KMS-11 (cell line): Measurements from ENCODE around the gene STRN4.
A peak's percentile ranks its signal among the peaks of the same experiment; 100 is the strongest.

Source experiments
- H2AFZ ChIP-seq: fragments of 200-600 bp; sonication (generic); 2 replicates; pipeline ENCODE4 v1.6.1; 2016; ENCODE audit warnings: antibody characterized with exemption, mixed run types, low read depth
- H3K27ac ChIP-seq: fragments of 200-600 bp; sonication (generic); 2 replicates; pipeline ENCODE4 v1.6.1; 2016; ENCODE audit warnings: mild to moderate bottlenecking, mixed run types
- H3K27me3 ChIP-seq: fragments of 200-600 bp; sonication (generic); 2 replicates; pipeline ENCODE4 v1.6.1; 2017; ENCODE audit warnings: mild to moderate bottlenecking, low read depth, mixed run types, moderate library complexity; ENCODE audit not compliant: insufficient read depth
- H3K36me3 ChIP-seq: fragments of 200-600 bp; sonication (generic); 2 replicates; pipeline ENCODE4 v1.6.1; 2017; ENCODE audit warnings: mild to moderate bottlenecking, mixed run types; ENCODE audit not compliant: insufficient read depth
- H3K4me1 ChIP-seq: fragments of 200-600 bp; sonication (generic); 2 replicates; pipeline ENCODE4 v1.6.1; 2016; ENCODE audit warnings: mild to moderate bottlenecking, low read depth, mixed run types; ENCODE audit not compliant: poor library complexity, severe bottlenecking
- H3K4me2 ChIP-seq: fragments of 200-600 bp; sonication (generic); 2 replicates; pipeline ENCODE4 v1.7.0; 2016; ENCODE audit warnings: mild to moderate bottlenecking, mixed run types
- H3K4me3 ChIP-seq: fragments of 200-600 bp; sonication (generic); IDR thresholded peaks from 2 replicates; pipeline ENCODE4 v1.6.1; 2017; ENCODE audit warnings: low read depth, low read length, mixed read lengths; ENCODE audit not compliant: insufficient read depth
- H3K79me2 ChIP-seq: fragments of 200-600 bp; sonication (generic); 2 replicates; pipeline ENCODE4 v1.6.1; 2016; ENCODE audit warnings: low read depth, mixed run types; ENCODE audit not compliant: insufficient read depth
- H3K9ac ChIP-seq: fragments of 200-600 bp; sonication (generic); 2 replicates; pipeline ENCODE4 v1.6.1; 2016; ENCODE audit warnings: mild to moderate bottlenecking, mixed run types
- H4K20me1 ChIP-seq: fragments of 200-600 bp; sonication (generic); 2 replicates; pipeline ENCODE4 v1.6.1; 2016; ENCODE audit warnings: mild to moderate bottlenecking, mixed run types; ENCODE audit not compliant: insufficient read depth
- CTCF ChIP-seq: fragments of 200-600 bp; sonication (generic); conservative IDR thresholded peaks from 2 replicates; pipeline ENCODE4 v1.6.1; 2017; ENCODE audit warnings: low read depth, mild to moderate bottlenecking, antibody characterized with exemption, low read length, moderate library complexity, mixed read lengths

The STRN4 gene

GRCh38 chr19:46718157-46718933 is 27.9 kb downstream of the STRN4 start:
- Histone ChIP-seq H3K4me2 (peak overlapping the region; percentile 80), H4K20me1 (no peaks in the 10 kb centered on the region), H3K79me2 (peaks cover 19% of the 10 kb centered on the region), H3K4me3 (no peak overlapping the region), H2AFZ (no peak overlapping the region), H3K27me3 (no peaks in the 10 kb centered on the region), H3K9ac (peak overlapping the region; percentile 33; the same call in 1 of the 2 replicates), H3K4me1 (peaks cover 40% of the 10 kb centered on the region), H3K27ac (peak overlapping the region; percentile 48), H3K36me3 (no peaks in the 10 kb centered on the region; the same call in 1 of the 2 replicates)
- no peak for TF ChIP-seq CTCF

- Histone ChIP-seq H3K27me3 (no peaks in the 10 kb centered on the region), H3K4me3 (no peak overlapping the region), H3K27ac (peak overlapping the region; percentile 48), H3K36me3 (no peaks in the 10 kb centered on the region; the same call in 1 of the 2 replicates), H3K4me1 (peaks cover 46% of the 10 kb centered on the region), H4K20me1 (no peaks in the 10 kb centered on the region), H3K9ac (peak overlapping the region; percentile 70; the same call in 1 of the 2 replicates), H3K4me2 (peak overlapping the region; percentile 80), H2AFZ (peak overlapping the region; percentile 72; the same call in 1 of the 2 replicates), H3K79me2 (peaks cover 24% of the 10 kb centered on the region)
- no peak for TF ChIP-seq CTCF
Observed at GRCh38 chr19:46717716-46718143, 28.5 kb downstream of the STRN4 start.

GRCh38 chr19:46717034-46717715 is 29.1 kb downstream of the STRN4 start, which contains the start of gene PRKD2:
Gene PRKD2 (minus strand): TSS chr19:46717114. CDS start chr19:46716370, 744 bp downstream.
- peak within 1 kb of the TSS; percentile 55 for H3K27ac ChIP-seq
- peaks cover 46% of the 10 kb centered on the region for H3K4me1 ChIP-seq
- no peak for TF ChIP-seq CTCF
- peaks cover 24% of the 10 kb centered on the region for H3K79me2 ChIP-seq
- peak within 1 kb of the TSS; percentile 80 for H3K4me2 ChIP-seq
- no peak within 1 kb of the TSS for H3K4me3 ChIP-seq
- H3K27me3 ChIP-seq, result no peaks in the 10 kb centered on the region
- H3K9ac ChIP-seq, result peak within 1 kb of the TSS; percentile 70
- no peaks in the 10 kb centered on the region for H4K20me1 ChIP-seq
- H3K36me3 ChIP-seq, result no peaks in the 10 kb centered on the region; the same call in 1 of the 2 replicates
- peak within 1 kb of the TSS; percentile 72 for H2AFZ ChIP-seq

GRCh38 chr19:46716672-46717033 is 29.6 kb downstream of the STRN4 start:
- H3K27me3 ChIP-seq, result no peaks in the 10 kb centered on the region
- H3K27ac ChIP-seq, result peak overlapping the region; percentile 55; the same call in 1 of the 2 replicates
- peak overlapping the region; percentile 80 for H3K4me2 ChIP-seq
- no peaks in the 10 kb centered on the region for H4K20me1 ChIP-seq
- peaks cover 46% of the 10 kb centered on the region for H3K4me1 ChIP-seq
- H2AFZ ChIP-seq, result peak overlapping the region; percentile 72
- no peak overlapping the region for H3K4me3 ChIP-seq
- no peaks in the 10 kb centered on the region; the same call in 1 of the 2 replicates for H3K36me3 ChIP-seq
- TF ChIP-seq CTCF, result no peak
- H3K79me2 ChIP-seq, result peaks cover 24% of the 10 kb centered on the region
- peak overlapping the region; percentile 70; the same call in 1 of the 2 replicates for H3K9ac ChIP-seq
